Transverse colon (tissue), 4 donors: Measurements from ENCODE around the gene PRICKLE4. TPM values are rescaled to one million over a fixed set of nuclear protein-coding genes. Genes with fewer than 3 reads are reported as not detected.

Experiments
- DNase-seq: peaks from one replicate; pipeline ENCODE4 v3.0.0-alpha.2; 2019
- H3K27ac ChIP-seq, 4 donors: fragments of 200-600 bp; sonication (generic); 2 replicates each; pipeline ENCODE4 v1.5.1; 2016 to 2018; ENCODE audit warnings: inconsistent platforms in 4 of 4
- H3K27me3 ChIP-seq: fragments of 200-600 bp; sonication (generic); 2 replicates; pipeline ENCODE4 v1.5.1; 2017; ENCODE audit warnings: inconsistent platforms
- H3K36me3 ChIP-seq, 4 donors: fragments of 200-600 bp; sonication (generic); 2 replicates each; pipeline ENCODE4 v1.5.1; 2017 to 2019; ENCODE audit warnings: inconsistent platforms in 4 of 4
- H3K4me1 ChIP-seq, 4 donors: fragments of 200-600 bp; sonication (generic); 2 replicates each; pipeline ENCODE4 v1.5.1; 2017 to 2020; ENCODE audit warnings: inconsistent platforms in 4 of 4
- H3K4me3 ChIP-seq, 4 donors: fragments of 200-600 bp; sonication (generic); 1 replicate in 1 of 4; 2 replicates in 3 of 4; pipeline versions ENCODE4 v1.5.1 to v1.6.1; 2017 to 2019; ENCODE audit warnings: inconsistent platforms in 4 of 4
- H3K9me3 ChIP-seq, 2 donors: fragments of 200-600 bp; sonication (generic); 2 replicates each; pipeline ENCODE4 v1.5.1; 2017 to 2019; ENCODE audit warnings: inconsistent platforms in 2 of 2
- EP300 ChIP-seq: sonication (generic); formaldehyde crosslinking; IDR thresholded peaks from one replicate; pipeline ENCODE4 v1.6.1; 2017; ENCODE audit warnings: antibody characterized with exemption, low read depth
- POLR2A ChIP-seq: fragments of 450-650 bp; IDR thresholded peaks from one replicate; pipeline ENCODE4 v1.6.1; 2016; ENCODE audit warnings: antibody characterized with exemption, mild to moderate bottlenecking, moderate library complexity
- POLR2AphosphoS5 ChIP-seq, 3 donors: sonication (generic); formaldehyde crosslinking; IDR thresholded peaks; one replicate each; pipeline ENCODE4 v1.6.1; 2016; ENCODE audit warnings: antibody characterized with exemption in 3 of 3
- WGBS, 2 donors: methylation state at CpG; one replicate each; pipeline ENCODE4 v1.1.5; 2018; ENCODE audit warnings: low coverage in 1 of 2; 5-methylcytosine and 5-hydroxymethylcytosine counted together
- in situ Hi-C, 4 donors: fragments of 200-750 bp; cut with MboI; loops; one replicate each; pipeline versions ENCODE4 v1.15.0 to v1.15.1; 2017; ENCODE audit warnings: low sequenced_read_pairs in 3 of 4, low pct_ligation_motif_present in 1 of 4, low pct_unique_long_range_greater_than_20kb in 1 of 4
- intact Hi-C: fragments of 100-400 bp; cut with DNase I; formaldehyde crosslinking; loops from one replicate; pipeline ENCODE4 v1.15.1; 2023; ENCODE audit warnings: low total_unique reads
- total RNA-seq, 4 donors: library from RNA; depleted of rRNA; stranded (reverse); fragments of >200 nt; gene quantifications; one replicate each; pipeline ENCODE4 v1.1.0, GENCODE V29; 2016
- TF ChIP-seq, protein P1 (sequence below), 5 experiments: fragments of 200-600 bp in 3 of 5; fragments of 450-650 bp in 2 of 5; sonication (generic) in 3 of 5; IDR thresholded peaks; 1 replicate in 2 of 5; 2 replicates in 3 of 5; pipeline ENCODE4 v1.5.1; 2016 to 2017; ENCODE audit warnings: antibody characterized with exemption in 5 of 5, inconsistent platforms in 3 of 5, mild to moderate bottlenecking in 2 of 5, moderate library complexity in 1 of 5

Gene PRICKLE4
- total RNA-seq, 4 donors from 2014 or later = 6.7 to 52.0 (median 21.0) TPM

DNA sequence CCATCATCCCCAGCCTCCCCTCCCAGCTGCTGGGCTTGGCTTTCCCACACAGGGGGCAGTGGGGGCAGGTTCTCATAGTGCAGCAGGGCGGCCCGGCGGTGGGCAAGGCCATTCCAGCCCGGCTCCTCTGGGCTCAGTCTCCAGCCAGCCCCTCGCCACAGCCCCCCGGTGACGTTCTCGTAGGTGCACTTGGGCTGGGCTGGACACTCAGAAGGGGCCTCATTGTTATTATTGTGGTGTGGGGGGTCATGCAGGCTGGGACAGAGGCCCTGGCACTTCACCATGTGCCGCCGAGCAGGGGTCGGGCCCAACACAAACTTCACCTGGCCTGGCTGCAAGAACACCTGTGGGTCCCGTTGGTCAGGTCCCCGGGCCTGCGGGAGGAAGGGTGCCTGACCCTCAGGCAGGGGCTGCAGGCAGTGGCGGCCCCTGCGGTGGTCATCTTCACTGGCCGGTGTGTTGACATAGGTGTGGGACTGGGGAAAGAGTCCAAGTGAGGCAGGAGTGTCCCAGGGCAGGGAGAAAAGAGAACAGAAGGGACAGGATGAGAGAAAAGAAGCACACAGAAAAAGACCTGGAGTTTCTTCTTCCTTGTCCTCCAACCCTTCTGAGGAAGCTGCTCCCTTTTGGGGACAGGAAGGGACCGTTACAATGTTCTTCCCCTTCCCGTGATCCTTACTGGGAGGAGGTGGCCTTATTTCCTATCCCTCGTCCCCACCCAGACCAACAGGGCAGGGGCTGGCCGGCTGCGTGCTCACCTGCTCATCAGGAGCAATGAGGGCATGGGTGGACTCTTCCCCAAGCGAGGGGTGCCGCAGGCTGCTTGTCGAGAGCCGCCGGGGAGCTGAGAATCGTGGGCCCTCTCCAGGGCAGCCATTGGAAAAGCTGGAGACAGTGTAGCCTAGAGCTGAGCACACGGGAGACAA lies 9.3 kb upstream of the PRICKLE4 start:
- Histone ChIP-seq H3K27ac (no peak overlapping the region), H3K4me3 (no peak overlapping the region), H3K4me1 (peaks cover 0 to 13% (median 6%) of the 10 kb centered on the region in 4 donors), H3K36me3 (peaks cover 0 to 34% (median 17%) of the 10 kb centered on the region in 4 donors), H3K9me3 (no peaks in the 10 kb centered on the region), H3K27me3 (no peaks in the 10 kb centered on the region)
- TF ChIP-seq EP300 = no peak
- no peak for TF ChIP-seq POLR2A
- TF ChIP-seq POLR2AphosphoS5 (IDR thresholded peaks at IDR 0.05) = no peak
- TF ChIP-seq, protein P1, sequence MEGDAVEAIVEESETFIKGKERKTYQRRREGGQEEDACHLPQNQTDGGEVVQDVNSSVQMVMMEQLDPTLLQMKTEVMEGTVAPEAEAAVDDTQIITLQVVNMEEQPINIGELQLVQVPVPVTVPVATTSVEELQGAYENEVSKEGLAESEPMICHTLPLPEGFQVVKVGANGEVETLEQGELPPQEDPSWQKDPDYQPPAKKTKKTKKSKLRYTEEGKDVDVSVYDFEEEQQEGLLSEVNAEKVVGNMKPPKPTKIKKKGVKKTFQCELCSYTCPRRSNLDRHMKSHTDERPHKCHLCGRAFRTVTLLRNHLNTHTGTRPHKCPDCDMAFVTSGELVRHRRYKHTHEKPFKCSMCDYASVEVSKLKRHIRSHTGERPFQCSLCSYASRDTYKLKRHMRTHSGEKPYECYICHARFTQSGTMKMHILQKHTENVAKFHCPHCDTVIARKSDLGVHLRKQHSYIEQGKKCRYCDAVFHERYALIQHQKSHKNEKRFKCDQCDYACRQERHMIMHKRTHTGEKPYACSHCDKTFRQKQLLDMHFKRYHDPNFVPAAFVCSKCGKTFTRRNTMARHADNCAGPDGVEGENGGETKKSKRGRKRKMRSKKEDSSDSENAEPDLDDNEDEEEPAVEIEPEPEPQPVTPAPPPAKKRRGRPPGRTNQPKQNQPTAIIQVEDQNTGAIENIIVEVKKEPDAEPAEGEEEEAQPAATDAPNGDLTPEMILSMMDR (IDR thresholded peaks at IDR 0.05) = no peak
- 90 to 91% methylated on average over 8 to 21 of the region's 29 CpGs for WGBS, 2 donors
- in situ Hi-C loops = no loop called here
- DNase-seq = no peak
- intact Hi-C loops = no loop called here

DNA sequence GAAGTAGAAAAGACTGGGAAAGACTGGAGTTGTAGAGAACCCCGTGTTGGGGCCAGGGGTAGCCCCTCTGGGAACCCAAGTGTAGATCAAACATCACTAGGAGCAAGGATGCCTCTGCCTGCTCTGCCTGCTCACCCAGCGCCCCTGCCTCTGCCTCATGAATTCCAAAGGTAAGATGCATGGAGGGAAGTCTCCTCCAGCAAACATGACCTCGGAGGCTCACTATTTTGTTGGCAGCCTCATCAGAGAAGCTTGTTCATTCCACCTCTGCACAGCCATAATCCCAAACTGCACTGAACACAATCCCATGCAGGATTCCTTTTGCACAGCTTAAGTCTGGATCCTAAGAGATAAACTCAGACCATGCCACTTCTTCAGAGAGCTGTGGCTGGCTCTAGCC lies 5.7 kb upstream of the PRICKLE4 start:
- peaks cover 5 to 10% (median 8%) of the 10 kb centered on the region in 4 donors for H3K4me1 ChIP-seq
- intact Hi-C loops (loop anchor here (5.0 kb wide), 1 partner anchor 258 kb away; no protein-coding TSS in a partner anchor), in situ Hi-C loops (loop anchor here in 1 of 4 donors (25.0 kb wide), 1 partner anchor 137 kb away; the partner anchor contains the start of genes BYSL and MED20)
- no peak overlapping the region for H3K4me3 ChIP-seq
- peaks cover 0 to 34% (median 17%) of the 10 kb centered on the region in 4 donors for H3K36me3 ChIP-seq
- DNase-seq = no peak
- H3K27ac ChIP-seq = no peak overlapping the region
- no peaks in the 10 kb centered on the region for H3K27me3 ChIP-seq
- TF ChIP-seq, protein P1 (IDR thresholded peaks at IDR 0.05) = no peak
- no peak for TF ChIP-seq POLR2AphosphoS5 (IDR thresholded peaks at IDR 0.05)
- no peaks in the 10 kb centered on the region for H3K9me3 ChIP-seq
- WGBS, 2 donors = 86% methylated on average over 3 of the region's 3 CpGs; no CpG with 5 or more reads in 1 of the 2 donors

DNA sequence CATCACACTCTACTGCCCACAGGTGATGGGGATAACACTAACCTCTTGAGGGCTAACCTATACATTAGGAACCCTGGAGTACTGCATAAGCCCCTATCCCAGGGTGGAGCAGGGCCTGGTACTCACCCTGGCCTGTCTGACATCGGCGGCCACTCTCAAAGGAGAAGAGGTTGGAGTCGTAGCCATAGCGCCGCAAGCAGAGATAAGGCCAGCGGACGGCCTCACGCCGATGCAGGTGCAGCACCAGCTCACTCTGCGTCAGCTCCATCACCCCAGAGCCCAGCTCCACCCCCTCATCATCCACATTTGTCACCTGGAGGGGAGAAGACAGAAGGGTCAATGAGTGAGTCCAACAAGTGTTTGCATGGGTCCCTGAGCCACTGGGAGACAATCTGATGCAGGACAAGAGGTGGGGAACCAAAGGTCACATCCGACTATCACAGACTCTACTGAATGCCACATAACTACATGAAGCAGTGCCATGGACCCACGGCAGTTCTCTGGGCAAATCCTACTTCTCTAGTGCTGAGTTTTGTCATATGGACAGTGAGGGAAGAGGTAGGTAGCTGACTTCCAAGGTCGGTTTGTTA lies 5.2 kb upstream of the PRICKLE4 start:
- no peak for TF ChIP-seq EP300
- no peak overlapping the region for H3K4me3 ChIP-seq
- H3K4me1 ChIP-seq = peaks cover 5 to 10% (median 8%) of the 10 kb centered on the region in 4 donors
- H3K36me3 ChIP-seq = peaks cover 0 to 34% (median 17%) of the 10 kb centered on the region in 4 donors
- no peak overlapping the region for H3K27ac ChIP-seq
- no peak for DNase-seq
- WGBS, 2 donors = 89% methylated on average over 13 of the region's 13 CpGs; no CpG with 5 or more reads in 1 of the 2 donors
- intact Hi-C loops = loop anchor here (5.0 kb wide), 1 partner anchor 258 kb away; no protein-coding TSS in a partner anchor
- in situ Hi-C loops = loop anchor here in 1 of 4 donors (25.0 kb wide), 1 partner anchor 137 kb away; the partner anchor contains the start of genes BYSL and MED20
- no peaks in the 10 kb centered on the region for H3K27me3 ChIP-seq
- H3K9me3 ChIP-seq = no peaks in the 10 kb centered on the region

- intact Hi-C loops = loop anchor here (5.0 kb wide), 1 partner anchor 260 kb away; no protein-coding TSS in a partner anchor
- H3K4me1 ChIP-seq = peaks cover 13 to 23% (median 20%) of the 10 kb centered on the region in 4 donors
- no peaks in the 10 kb centered on the region for H3K9me3 ChIP-seq
- peaks cover 0 to 20% (median 5%) of the 10 kb centered on the region in 4 donors for H3K36me3 ChIP-seq
- in situ Hi-C loops = loop anchor here in 1 of 4 donors (25.0 kb wide), 1 partner anchor 135 kb away; the partner anchor contains the start of genes BYSL and MED20
- H3K27me3 ChIP-seq = no peaks in the 10 kb centered on the region
- 86% methylated on average over 5 of the region's 5 CpGs; no CpG with 5 or more reads in 1 of the 2 donors for WGBS, 2 donors
- H3K4me3 ChIP-seq = no peak overlapping the region
- no peak overlapping the region for H3K27ac ChIP-seq
- TF ChIP-seq POLR2AphosphoS5 (IDR thresholded peaks at IDR 0.05) (no peak), EP300 (no peak), POLR2A (no peak)
- TF ChIP-seq, protein P1 (IDR thresholded peaks at IDR 0.05) = no peak
- DNase-seq = no peak
Observed at GRCh38 chr6:41777551-41778285, 2.9 kb upstream of the PRICKLE4 start.
